Tibial nerve (tissue), 3 donors: ENCODE results near the gene NBPF1.
"Not testable (repeated sequence)": the region's sequence is repeated elsewhere in the genome, so short reads cannot be mapped to it uniquely, and the experiment has no call there.

Experiments used
- CTCF ChIP-seq, 5 experiments: fragments of 200-600 bp in 3 of 5; fragments of 450-650 bp in 2 of 5; sonication (generic) in 3 of 5; IDR thresholded peaks; one replicate each; pipeline ENCODE4 v1.5.1; 2016 to 2019; ENCODE audit warnings: antibody characterized with exemption in 5 of 5, mild to moderate bottlenecking in 3 of 5, moderate library complexity in 2 of 5
- POLR2A ChIP-seq, 2 donors: fragments of 450-650 bp; IDR thresholded peaks; one replicate each; pipeline ENCODE4 v1.6.1; 2017; ENCODE audit warnings: antibody characterized with exemption in 2 of 2, mild to moderate bottlenecking in 2 of 2, moderate library complexity in 2 of 2

GRCh38 chr1:16649960-16650359 lies 36.6 kb upstream of the NBPF1 start:
- TF ChIP-seq POLR2A, CTCF (IDR thresholded peaks at IDR 0.05): not testable (repeated sequence)
